MCF 10A (cell line): ENCODE results near the gene PIK3C2G. TPM values are rescaled to one million over a fixed set of nuclear protein-coding genes. Genes with fewer than 3 reads are reported as not detected.
A peak's percentile ranks its signal among the peaks of the same experiment; 100 is the strongest.

Experiments
- BruUV-seq: library from RNA; stranded (reverse); fragments of 400-500 nt; replicated peaks from 2 replicates; lab custom pipeline; 2021; lab: Mats Ljungman, UMichigan
- CTCF ChIA-PET: fragments of 300-600 bp; sonication (Branson Sonifier 250); formaldehyde crosslinking; extraction: SDS; loops from one replicate; lab custom pipeline; 2021; ENCODE audit warnings: antibody characterized with exemption, inconsistent platforms; lab: Yijun Ruan, JAX
- POLR2A ChIA-PET: fragments of 300-600, 350-650 bp; sonication (Branson Sonifier 250); formaldehyde crosslinking; extraction: SDS; loops from one replicate; lab custom pipeline; 2020; ENCODE audit warnings: antibody characterized with exemption, inconsistent platforms; lab: Yijun Ruan, JAX
- DNase-seq: peaks from one replicate; pipeline ENCODE4 v3.0.0-alpha.2; 2018; ENCODE audit not compliant: unreplicated experiment
- H3K27ac Mint-ChIP-seq: one replicate; pipeline ENCODE4 v1.8.0; 2022; ENCODE audit warnings: mild to moderate bottlenecking, low read depth, mixed read lengths; ENCODE audit not compliant: unreplicated experiment
- H3K27me3 Mint-ChIP-seq: one replicate; pipeline ENCODE4 v1.8.0; 2022; ENCODE audit warnings: mixed read lengths; ENCODE audit not compliant: insufficient read depth, unreplicated experiment
- H3K36me3 Mint-ChIP-seq: one replicate; pipeline ENCODE4 v1.8.0; 2022; ENCODE audit warnings: mild to moderate bottlenecking, moderate library complexity, mixed read lengths; ENCODE audit not compliant: insufficient read depth, unreplicated experiment
- H3K4me1 Mint-ChIP-seq: one replicate; pipeline ENCODE4 v1.8.0; 2022; ENCODE audit warnings: mixed read lengths; ENCODE audit not compliant: insufficient read depth, unreplicated experiment
- H3K4me3 Mint-ChIP-seq: one replicate; pipeline ENCODE4 v1.8.0; 2022; ENCODE audit warnings: mild to moderate bottlenecking, moderate library complexity, mixed read lengths; ENCODE audit not compliant: unreplicated experiment
- H3K9me3 Mint-ChIP-seq: one replicate; pipeline ENCODE4 v1.8.0; 2022; ENCODE audit warnings: mixed read lengths; ENCODE audit not compliant: unreplicated experiment
- intact Hi-C: fragments of 100-400 bp; cut with micrococcal nuclease; formaldehyde crosslinking; loops from 2 replicates; pipeline ENCODE4 v1.14.1; 2022
- total RNA-seq: library from RNA; stranded (reverse); gene quantifications from 2 replicates; pipeline ENCODE4 v1.2.3, GENCODE V29; 2022
- TF ChIP-seq, protein P1 (sequence below): fragments of 200-600 bp; IDR thresholded peaks from one replicate; pipeline ENCODE4 v1.8.0; 2022; ENCODE audit warnings: antibody characterized with exemption, mild to moderate bottlenecking; ENCODE audit not compliant: unreplicated experiment

PIK3C2G gene
- total RNA-seq, 1 experiment from 2014 or later = 10.6 TPM

DNA sequence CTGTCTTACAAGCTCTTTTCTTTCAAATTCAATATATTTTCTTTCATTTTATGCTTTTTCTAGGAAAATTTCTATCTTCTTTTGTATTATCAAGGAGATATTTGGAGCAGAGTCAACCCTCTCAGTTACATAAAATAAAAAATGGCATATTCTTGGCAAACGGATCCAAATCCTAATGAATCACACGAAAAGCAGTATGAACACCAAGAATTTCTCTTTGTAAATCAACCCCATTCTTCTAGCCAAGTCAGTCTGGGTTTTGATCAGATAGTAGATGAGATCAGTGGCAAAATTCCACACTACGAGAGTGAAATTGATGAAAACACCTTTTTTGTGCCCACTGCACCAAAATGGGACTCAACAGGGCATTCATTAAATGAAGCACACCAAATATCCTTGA is 20.6 kb downstream of the PIK3C2G start:
- Mint-ChIP-seq H3K4me1 (peaks cover 10% of the 10 kb centered on the region), H3K36me3 (peaks cover 20% of the 10 kb centered on the region), H3K4me3 (no peak overlapping the region), H3K27ac (no peak overlapping the region), H3K27me3 (no peaks in the 10 kb centered on the region), H3K9me3 (peaks cover 27% of the 10 kb centered on the region)
- intact Hi-C loops = no loop called here
- BruUV-seq = no TSS peak
- TF ChIP-seq, protein P1, sequence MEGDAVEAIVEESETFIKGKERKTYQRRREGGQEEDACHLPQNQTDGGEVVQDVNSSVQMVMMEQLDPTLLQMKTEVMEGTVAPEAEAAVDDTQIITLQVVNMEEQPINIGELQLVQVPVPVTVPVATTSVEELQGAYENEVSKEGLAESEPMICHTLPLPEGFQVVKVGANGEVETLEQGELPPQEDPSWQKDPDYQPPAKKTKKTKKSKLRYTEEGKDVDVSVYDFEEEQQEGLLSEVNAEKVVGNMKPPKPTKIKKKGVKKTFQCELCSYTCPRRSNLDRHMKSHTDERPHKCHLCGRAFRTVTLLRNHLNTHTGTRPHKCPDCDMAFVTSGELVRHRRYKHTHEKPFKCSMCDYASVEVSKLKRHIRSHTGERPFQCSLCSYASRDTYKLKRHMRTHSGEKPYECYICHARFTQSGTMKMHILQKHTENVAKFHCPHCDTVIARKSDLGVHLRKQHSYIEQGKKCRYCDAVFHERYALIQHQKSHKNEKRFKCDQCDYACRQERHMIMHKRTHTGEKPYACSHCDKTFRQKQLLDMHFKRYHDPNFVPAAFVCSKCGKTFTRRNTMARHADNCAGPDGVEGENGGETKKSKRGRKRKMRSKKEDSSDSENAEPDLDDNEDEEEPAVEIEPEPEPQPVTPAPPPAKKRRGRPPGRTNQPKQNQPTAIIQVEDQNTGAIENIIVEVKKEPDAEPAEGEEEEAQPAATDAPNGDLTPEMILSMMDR = no peak
- ChIA-PET CTCF (no interaction called here), POLR2A (interaction anchor here (0.5 to 1.8 kb wide), 5 partner anchors 8 to 171 kb away, joined by 3 to 7 read pairs (median 3); no protein-coding TSS in a partner anchor)
- no peak for DNase-seq

DNA sequence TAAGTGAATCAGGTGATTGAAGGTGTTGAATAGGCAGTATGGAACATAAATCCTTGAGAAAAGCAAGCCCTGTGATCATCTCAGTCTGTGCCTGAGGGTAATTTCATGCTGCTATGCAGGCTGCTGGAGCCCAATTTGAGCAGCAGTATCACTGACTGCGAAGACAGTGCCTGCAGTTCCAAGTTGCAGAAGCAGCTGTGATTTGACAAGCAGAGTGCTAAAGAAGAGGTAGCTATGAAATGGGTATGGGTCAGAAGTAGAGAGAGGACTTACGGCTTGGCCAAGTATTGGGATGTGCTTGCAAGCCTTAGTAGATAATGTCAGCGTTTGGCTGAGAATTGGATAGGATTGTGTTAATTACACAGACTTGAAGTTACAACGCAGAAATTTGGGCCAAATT is 22.5 kb downstream of the PIK3C2G start:
- Mint-ChIP-seq H3K4me3 (no peak overlapping the region), H3K27ac (no peak overlapping the region), H3K9me3 (peaks cover 27% of the 10 kb centered on the region), H3K4me1 (peaks cover 10% of the 10 kb centered on the region), H3K27me3 (no peaks in the 10 kb centered on the region), H3K36me3 (peaks cover 30% of the 10 kb centered on the region)
- CTCF ChIA-PET = interaction anchor here (1.0 kb wide), 1 partner anchor 36 kb away, joined by 3 read pairs; no protein-coding TSS in a partner anchor
- DNase-seq = no peak
- POLR2A ChIA-PET = interaction anchor here (1.0 to 1.8 kb wide), 3 partner anchors 9 to 18 kb away, joined by 3 to 8 read pairs (median 3); no protein-coding TSS in a partner anchor
- intact Hi-C loops = no loop called here
- BruUV-seq = no TSS peak
- TF ChIP-seq, protein P1 = no peak

DNA sequence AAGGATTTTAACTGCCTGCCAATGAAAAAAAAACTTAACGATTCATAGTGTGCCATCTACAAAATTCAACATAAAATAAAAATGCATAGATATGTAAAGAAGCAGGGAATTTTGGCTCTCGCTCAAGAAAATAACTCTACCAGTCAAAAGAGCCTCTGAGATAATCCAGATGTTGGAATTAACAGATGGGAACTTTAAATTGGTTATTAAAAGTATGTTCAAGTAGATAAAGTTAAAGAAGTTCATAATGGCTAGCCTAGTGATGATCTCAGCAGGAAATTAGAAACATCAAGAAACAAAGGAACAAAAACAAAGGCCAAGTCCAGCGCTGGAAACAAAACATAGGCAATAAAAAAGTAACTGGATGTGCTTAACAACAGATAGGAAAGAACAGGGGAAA is 23.1 kb downstream of the PIK3C2G start:
- POLR2A ChIA-PET = interaction anchor here (1.0 to 1.5 kb wide), 2 partner anchors 10 to 19 kb away, joined by 3 to 8 read pairs; no protein-coding TSS in a partner anchor

DNA sequence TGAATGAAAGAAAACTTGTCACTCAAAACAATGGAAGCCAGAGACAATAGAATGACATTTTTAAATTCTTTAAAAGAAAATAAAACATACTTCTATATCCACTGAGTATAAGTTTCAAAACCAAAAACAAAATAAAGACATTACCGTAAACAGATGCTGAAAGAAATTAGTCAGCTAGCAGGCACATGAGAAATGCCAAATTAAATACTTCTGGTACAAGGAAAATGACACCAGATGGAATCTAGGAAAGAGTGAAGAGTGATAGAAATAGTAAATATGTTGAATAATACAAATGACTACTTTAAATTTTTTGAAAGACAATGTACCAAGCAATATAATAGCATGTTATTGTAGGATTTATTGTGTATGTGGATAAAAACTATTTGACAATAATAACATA is 23.8 kb downstream of the PIK3C2G start:
- DNase-seq = no peak
- TF ChIP-seq, protein P1 = no peak
- Mint-ChIP-seq H3K4me1 (peaks cover 17% of the 10 kb centered on the region), H3K27ac (no peak overlapping the region), H3K27me3 (no peaks in the 10 kb centered on the region), H3K9me3 (peaks cover 27% of the 10 kb centered on the region), H3K4me3 (no peak overlapping the region), H3K36me3 (peaks cover 30% of the 10 kb centered on the region)
- intact Hi-C loops = no loop called here
- no TSS peak for BruUV-seq
- POLR2A ChIA-PET = interaction anchor here (0.7 to 1.0 kb wide), 3 partner anchors 10 to 21 kb away, joined by 3 read pairs; no protein-coding TSS in a partner anchor
- CTCF ChIA-PET = no interaction called here

More for the DNA sequence above, 23.1 kb downstream of the PIK3C2G start:
- peaks cover 30% of the 10 kb centered on the region for H3K36me3 Mint-ChIP-seq
- DNase-seq = no peak
- no peaks in the 10 kb centered on the region for H3K27me3 Mint-ChIP-seq
- intact Hi-C loops = no loop called here
- peak overlapping the region; percentile 13 for H3K27ac Mint-ChIP-seq
- no TSS peak for BruUV-seq
- peaks cover 27% of the 10 kb centered on the region for H3K9me3 Mint-ChIP-seq
- TF ChIP-seq, protein P1 = no peak
- CTCF ChIA-PET = interaction anchor here (1.0 kb wide), 1 partner anchor 36 kb away, joined by 3 read pairs; no protein-coding TSS in a partner anchor
- H3K4me1 Mint-ChIP-seq = peaks cover 11% of the 10 kb centered on the region
- H3K4me3 Mint-ChIP-seq = no peak overlapping the region
